Pancreas (tissue), 10 donors: ENCODE measurements around the gene JAM3. TPM values are rescaled to one million over a fixed set of nuclear protein-coding genes. Genes with fewer than 3 reads are reported as not detected.
A peak's percentile ranks its signal among the peaks of the same experiment; 100 is the strongest.

Experiments
- ATAC-seq, 4 donors: fragments of 200-7000 bp; cut with Tn5 transposase; one replicate each; pipeline versions ENCODE4 v1.8.0 to v1.9.1; 2020; ENCODE audit warnings: mild to moderate bottlenecking in 4 of 4, moderate library complexity in 4 of 4
- DNase-seq, 6 donors: peaks; one replicate each; pipeline ENCODE4 v3.0.0-alpha.2; 2020
- FAIRE-seq: peaks from 2 replicates; lab custom pipeline; 2012; peaks lifted over from hg19 to GRCh38; lab: Jason Lieb, UNC
- H3K27ac ChIP-seq, 4 donors: fragments of 200-600 bp; sonication (generic); 1 replicate in 3 of 4; 2 replicates in 1 of 4; pipeline versions ENCODE4 v1.5.0 to v1.8.0; 2020
- H3K27me3 ChIP-seq, 4 donors: fragments of 200-600 bp; one replicate each; pipeline ENCODE4 v1.8.0; 2021
- H3K36me3 ChIP-seq, 3 donors: fragments of 200-600 bp; sonication (generic) in 1 of 3; one replicate each; pipeline versions ENCODE4 v1.5.0 to v1.8.0; 2020 to 2021
- H3K4me1 ChIP-seq, 3 donors: fragments of 200-600 bp; one replicate each; pipeline ENCODE4 v1.8.0; 2021
- H3K4me3 ChIP-seq, 4 donors: fragments of 200-600 bp; sonication (generic) in 2 of 4; one replicate each; pipeline versions ENCODE4 v1.5.0 to v1.8.0; 2020 to 2021
- H3K9me3 ChIP-seq, 4 donors: fragments of 200-600 bp; one replicate each; pipeline ENCODE4 v1.8.0; 2021
- CTCF ChIP-seq, 4 donors: fragments of 200-600 bp; sonication (generic) in 3 of 4; IDR thresholded peaks; one replicate each; pipeline versions ENCODE4 v1.5.0 to v1.8.0; 2021; ENCODE audit warnings: antibody characterized with exemption in 4 of 4
- WGBS, 2 donors: extraction: QIAGEN DNeasy Blood & Tissue Kit; methylation state at CpG; one replicate each; pipeline ENCODE4 v1.1.7; 2013; 5-methylcytosine and 5-hydroxymethylcytosine counted together
- intact Hi-C, 3 donors: fragments of 100-400 bp; cut with DNase I; formaldehyde crosslinking; loops; one replicate each; pipeline versions ENCODE4 v1.11.1 to v1.14.2; 2022
- polyA plus RNA-seq, 2 donors: library from polyadenylated mRNA; stranded (reverse); fragments of 200-250 nt; gene quantifications; one replicate each; pipeline ENCODE4 v1.2.3, GENCODE V29; 2013
- total RNA-seq, 6 donors: library from RNA; stranded (reverse); fragmentation: NEBNext Ultra II Directional in 4 of 6; extraction: Animal tissue kit (Norgen Biotek cat#: 25700) in 4 of 6; gene quantifications; one replicate each; pipeline versions ENCODE4 v1.2.1 to v1.2.4, GENCODE V29; 2021 to 2023
- donor health status: healthy with polysubstance abuse.
- donor health status: DM: no; HTN: no; CAD: no; lungs with moderate emphysema.
- donor health status: DM: no; HTN: no; CAD: no.
- donor health status: control.
- donor health status: control.
- donor health status: Bipolar disorder and iron deficiency.
- donor health status: DM: yes; HTN: yes; CAD: no.
- donor health status: DM: no; HTN: no; CAD: no.
- donor health status: DM: no; HTN: no; CAD: no.
- donor health status: DM: yes; HTN: yes; CAD: no.

JAM3 gene
- total and polyA plus RNA-seq, 8 donors: 1.7 to 11.0 (median 4.2) TPM

- WGBS, 2 donors: 81 to 89% methylated on average over 3 of the region's 3 CpGs
- Histone ChIP-seq H3K4me3 (no peak overlapping the region), H3K27me3 (peaks cover 0 to 17% (median 3%) of the 10 kb centered on the region in 4 donors), H3K36me3 (no peaks in the 10 kb centered on the region), H3K27ac (no peak overlapping the region), H3K4me1 (no peaks in the 10 kb centered on the region), H3K9me3 (no peaks in the 10 kb centered on the region)
- TF ChIP-seq CTCF (IDR thresholded peaks at IDR 0.05): no peak
- intact Hi-C loops: no loop called here
- no peak for DNase-seq
- no peak for ATAC-seq
- FAIRE-seq: no peak
Observed at GRCh38 chr11:134065381-134065780, 3.5 kb upstream of the JAM3 start.

- no peak for FAIRE-seq
- 30 to 38% methylated on average over 12 of the region's 12 CpGs for WGBS, 2 donors
- Histone ChIP-seq H3K27me3 (peaks cover 0 to 22% (median 3%) of the 10 kb centered on the region in 4 donors), H3K27ac (no peak overlapping the region), H3K9me3 (no peaks in the 10 kb centered on the region), H3K36me3 (no peaks in the 10 kb centered on the region), H3K4me3 (no peak overlapping the region), H3K4me1 (no peaks in the 10 kb centered on the region)
- ATAC-seq: no peak
- intact Hi-C loops: no loop called here
- no peak for TF ChIP-seq CTCF (IDR thresholded peaks at IDR 0.05)
- DNase-seq: no peak
Observed at GRCh38 chr11:134066943-134067885, 1.7 kb upstream of the JAM3 start.

DNA sequence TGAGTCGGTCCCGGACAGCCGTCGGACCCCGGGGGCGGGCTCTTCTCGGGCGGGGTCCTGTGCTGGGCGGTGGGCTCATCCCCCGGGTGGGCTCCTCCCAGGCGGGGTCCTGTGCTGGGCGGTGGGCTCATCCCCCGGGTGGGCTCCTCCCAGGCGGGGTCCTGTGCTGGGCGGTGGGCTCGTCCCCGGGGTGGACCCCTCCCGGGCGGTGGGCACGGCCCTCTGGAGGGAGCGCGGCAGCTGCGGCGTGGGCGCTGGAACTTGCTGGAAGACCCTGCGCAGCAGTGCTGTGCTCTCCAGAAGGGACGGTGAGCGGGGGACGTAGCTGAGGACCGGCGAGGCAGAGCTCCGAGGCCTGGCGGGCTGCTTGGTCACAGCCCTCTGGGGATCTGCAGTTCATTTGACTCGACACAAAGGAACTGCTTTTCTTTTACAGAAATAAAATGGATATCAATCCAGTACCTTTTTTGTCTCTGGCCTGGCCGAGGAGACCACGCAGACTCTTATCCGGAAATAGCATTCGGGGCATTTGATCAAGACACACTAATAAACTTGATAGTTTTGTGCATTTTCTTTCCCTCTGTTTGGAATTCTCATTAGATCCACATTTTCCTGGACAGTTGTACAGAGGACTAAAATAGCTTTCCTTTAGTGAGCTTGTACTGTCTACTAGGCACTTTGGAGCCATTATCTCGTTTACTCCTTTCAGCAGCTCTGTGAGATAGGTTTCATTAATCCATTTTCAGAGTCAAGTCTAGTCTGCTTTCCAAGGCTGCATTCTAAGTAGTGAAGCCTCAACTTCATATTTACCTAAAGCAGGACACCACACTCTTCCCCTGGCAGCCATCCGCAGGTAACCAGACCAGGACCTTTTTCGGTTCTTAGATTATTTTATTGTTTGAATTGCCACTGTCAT, 812 bp downstream of the JAM3 start:
- Histone ChIP-seq H3K4me1 (no peaks in the 10 kb centered on the region), H3K27ac (peak overlapping the region in 2 of 4 donors; percentile 3 to 23), H3K27me3 (peaks cover 0 to 22% (median 3%) of the 10 kb centered on the region in 4 donors), H3K9me3 (no peaks in the 10 kb centered on the region), H3K4me3 (peak overlapping the region; percentile 21 to 49 (median 40)), H3K36me3 (no peaks in the 10 kb centered on the region)
- intact Hi-C loops: no loop called here
- ATAC-seq (peak in 3 of 4 donors; percentile 47 to 69 (median 68)), FAIRE-seq (no peak), DNase-seq (no peak)
- TF ChIP-seq CTCF (IDR thresholded peaks at IDR 0.05): no peak
- 16 to 22% methylated on average over 30 to 41 of the region's 41 CpGs for WGBS, 2 donors

DNA sequence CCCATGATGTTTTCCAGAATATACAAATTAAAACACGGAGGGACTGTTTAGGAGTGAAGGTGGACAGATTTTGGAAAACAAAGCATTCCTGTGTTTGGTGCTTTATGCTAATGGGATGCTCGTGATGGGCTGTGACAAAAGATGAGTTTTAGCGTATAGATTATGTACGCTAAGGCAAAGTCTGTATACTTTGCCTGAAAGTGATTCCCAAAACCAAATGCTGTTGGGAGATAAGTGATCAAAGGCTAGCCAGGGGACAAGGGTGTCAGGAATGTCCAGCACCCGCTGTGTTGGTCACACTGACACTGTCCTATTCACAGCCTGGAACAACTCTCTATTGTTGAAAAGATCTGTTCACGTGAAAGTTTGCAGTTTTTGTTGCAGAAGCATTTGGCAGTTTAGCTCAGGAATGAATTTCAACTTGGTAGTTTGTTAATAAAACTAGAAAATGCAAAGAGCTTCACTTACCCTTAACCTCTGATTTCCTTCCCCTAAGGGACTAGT, 1.5 kb downstream of the JAM3 start:
- no peaks in the 10 kb centered on the region for H3K9me3 ChIP-seq
- no peak overlapping the region for H3K4me3 ChIP-seq
- 49 to 54% methylated on average over 6 of the region's 6 CpGs for WGBS, 2 donors
- no peaks in the 10 kb centered on the region for H3K4me1 ChIP-seq
- no peaks in the 10 kb centered on the region for H3K36me3 ChIP-seq
- intact Hi-C loops: no loop called here
- FAIRE-seq (no peak), DNase-seq (no peak), ATAC-seq (no peak)
- TF ChIP-seq CTCF (IDR thresholded peaks at IDR 0.05): no peak
- peaks cover 0 to 22% (median 3%) of the 10 kb centered on the region in 4 donors for H3K27me3 ChIP-seq
- H3K27ac ChIP-seq: no peak overlapping the region
